ENCODE data around the gene IRX1.

GRCh38 chr5:3600106-3601060 lies 4.8 kb downstream of the IRX1 start:
- no peak for TF ChIP-seq CTCF (IDR thresholded peaks at IDR 0.05)
- TF ChIP-seq EP300 (IDR thresholded peaks at IDR 0.05) = no peak
- no peak for TF ChIP-seq POLR2A (IDR thresholded peaks at IDR 0.05)
